ENCODE measurements around the gene NTRK2.

GRCh38 chr9:84736081-84736480 is 66.6 kb downstream of the NTRK2 start:
- TF ChIP-seq CTCF (conservative IDR thresholded peaks at IDR 0.05): no peak
- no peak for TF ChIP-seq EZH2 (IDR thresholded peaks at IDR 0.05; ENCODE audit: low read depth)
